Bronchial epithelial cell (primary cell): ENCODE results near the gene CST11. TPM values are rescaled to one million over a fixed set of nuclear protein-coding genes. Genes with fewer than 3 reads are reported as not detected.
"Not testable (repeated sequence)": the region's sequence is repeated elsewhere in the genome, so short reads cannot be mapped to it uniquely, and the experiment has no call there.

Experiments used
- DNase-seq: peaks from one replicate; pipeline ENCODE4 v3.0.0-alpha.2; 2010; ENCODE audit warnings: low read depth
- FAIRE-seq: peaks from 2 replicates; lab custom pipeline; 2011; peaks lifted over from hg19 to GRCh38; lab: Jason Lieb, UNC
- H3K27me3 ChIP-seq: 2 replicates; pipeline ENCODE4 v1.5.1; 2011; ENCODE audit warnings: low read length; ENCODE audit not compliant: control insufficient read depth, insufficient read depth
- H3K36me3 ChIP-seq: 2 replicates; pipeline ENCODE4 v1.5.1; 2011; ENCODE audit warnings: low read length; ENCODE audit not compliant: control insufficient read depth, insufficient read depth
- H3K4me3 ChIP-seq: 2 replicates; pipeline ENCODE4 v1.5.1; 2011; ENCODE audit warnings: mild to moderate bottlenecking, low read depth, low read length, control low read depth
- total RNA-seq: library from RNA; depleted of rRNA; stranded (reverse); fragments of >200 nt; gene quantifications from 2 replicates; pipeline ENCODE4 v1.2.1, GENCODE V29; 2014
- TF ChIP-seq, protein P1 (sequence below): IDR thresholded peaks from 2 replicates; pipeline ENCODE4 v1.5.1; 2011; ENCODE audit warnings: mild to moderate bottlenecking, moderate library complexity, low read length, control low read depth, inconsistent platforms; ENCODE audit not compliant: insufficient read depth, severe bottlenecking

CST11 gene
- total RNA-seq, 1 donor from 2014 or later: not detected

DNA sequence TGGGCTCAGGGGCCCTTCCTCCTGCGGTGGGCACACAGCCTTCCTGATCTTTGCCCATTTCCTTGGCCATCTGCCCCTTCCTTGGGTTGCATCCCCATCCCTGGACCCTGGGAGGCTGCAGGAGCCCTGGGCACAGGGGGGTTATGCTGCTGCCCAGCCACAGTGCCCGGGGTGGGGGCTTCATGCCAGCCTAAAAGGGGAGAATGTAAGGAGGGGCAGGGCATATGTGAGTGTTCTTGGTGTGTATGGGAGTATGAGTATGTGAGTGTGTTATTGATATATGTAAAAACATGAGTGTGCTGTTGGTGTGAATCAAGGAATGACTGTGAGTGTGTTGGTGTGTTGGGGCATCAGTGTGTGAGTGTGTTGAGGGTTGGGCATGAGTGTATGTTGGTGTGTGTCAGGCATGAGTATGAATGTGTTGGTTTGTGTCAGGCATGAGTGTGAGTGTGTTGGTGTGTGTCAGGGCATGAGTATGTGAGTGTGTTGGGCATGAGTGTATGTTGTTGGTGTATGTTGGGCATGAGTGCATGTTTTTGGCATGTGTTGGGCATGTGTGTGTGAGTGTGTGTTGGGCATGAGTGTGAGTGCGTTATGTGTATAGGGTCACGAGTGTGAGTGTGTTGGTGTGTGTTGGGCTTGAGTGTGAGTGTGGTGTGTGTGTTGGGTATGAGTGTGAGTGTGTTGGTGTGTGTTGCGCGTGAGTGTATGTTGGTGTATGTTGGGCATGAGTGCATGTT is 23.5 kb upstream of the CST11 start:
- TF ChIP-seq, protein P1, sequence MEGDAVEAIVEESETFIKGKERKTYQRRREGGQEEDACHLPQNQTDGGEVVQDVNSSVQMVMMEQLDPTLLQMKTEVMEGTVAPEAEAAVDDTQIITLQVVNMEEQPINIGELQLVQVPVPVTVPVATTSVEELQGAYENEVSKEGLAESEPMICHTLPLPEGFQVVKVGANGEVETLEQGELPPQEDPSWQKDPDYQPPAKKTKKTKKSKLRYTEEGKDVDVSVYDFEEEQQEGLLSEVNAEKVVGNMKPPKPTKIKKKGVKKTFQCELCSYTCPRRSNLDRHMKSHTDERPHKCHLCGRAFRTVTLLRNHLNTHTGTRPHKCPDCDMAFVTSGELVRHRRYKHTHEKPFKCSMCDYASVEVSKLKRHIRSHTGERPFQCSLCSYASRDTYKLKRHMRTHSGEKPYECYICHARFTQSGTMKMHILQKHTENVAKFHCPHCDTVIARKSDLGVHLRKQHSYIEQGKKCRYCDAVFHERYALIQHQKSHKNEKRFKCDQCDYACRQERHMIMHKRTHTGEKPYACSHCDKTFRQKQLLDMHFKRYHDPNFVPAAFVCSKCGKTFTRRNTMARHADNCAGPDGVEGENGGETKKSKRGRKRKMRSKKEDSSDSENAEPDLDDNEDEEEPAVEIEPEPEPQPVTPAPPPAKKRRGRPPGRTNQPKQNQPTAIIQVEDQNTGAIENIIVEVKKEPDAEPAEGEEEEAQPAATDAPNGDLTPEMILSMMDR: no peak
- DNase-seq (no peak), FAIRE-seq (no peak)
- no peak overlapping the region for H3K4me3 ChIP-seq
- no peaks in the 10 kb centered on the region for H3K27me3 ChIP-seq
- H3K36me3 ChIP-seq: no peaks in the 10 kb centered on the region

DNA sequence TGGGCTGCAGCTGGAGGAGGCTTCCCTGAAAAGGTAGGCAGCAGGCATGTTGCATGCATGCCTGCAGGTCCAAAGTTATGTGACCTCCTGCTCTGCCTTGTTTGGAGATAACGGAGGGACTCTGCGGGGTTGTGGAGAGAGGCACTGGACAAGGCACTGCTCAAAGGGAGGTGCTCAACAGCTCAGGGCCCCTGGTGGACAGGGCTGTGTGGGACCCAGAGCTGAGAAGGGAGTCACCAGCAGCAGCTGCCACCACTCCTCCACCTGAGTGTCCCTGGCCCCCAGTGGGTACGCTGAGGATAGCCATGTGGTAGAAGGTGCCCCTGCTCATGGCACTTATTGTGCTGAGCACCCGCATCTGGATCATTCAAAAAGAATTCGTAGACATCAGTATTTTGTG is 22.7 kb upstream of the CST11 start:
- H3K4me3 ChIP-seq: no peak overlapping the region
- FAIRE-seq (no peak), DNase-seq (no peak)
- H3K27me3 ChIP-seq: no peaks in the 10 kb centered on the region
- no peaks in the 10 kb centered on the region for H3K36me3 ChIP-seq
- TF ChIP-seq, protein P1: no peak

DNA sequence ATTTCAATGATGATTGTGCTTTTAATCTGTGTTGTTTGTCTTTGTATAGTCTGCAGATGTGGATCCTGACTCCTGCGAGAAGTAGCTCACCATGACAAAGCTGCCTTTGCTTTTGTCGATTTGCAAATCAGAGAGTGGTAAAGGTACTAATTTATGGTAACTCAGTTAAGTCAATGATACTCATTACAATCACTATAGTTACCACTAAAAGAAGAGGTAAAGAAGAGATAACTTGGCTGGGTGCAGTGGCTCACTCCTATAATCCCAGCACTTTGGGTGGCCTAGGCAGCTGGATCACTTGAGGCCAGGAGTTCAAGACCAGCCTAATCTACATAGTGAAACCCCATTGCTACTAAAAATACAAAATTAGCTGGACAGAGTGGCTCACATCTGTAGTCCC is 20.6 kb upstream of the CST11 start:
- not testable (repeated sequence) for H3K4me3 ChIP-seq, FAIRE-seq, H3K36me3 ChIP-seq, DNase-seq, H3K27me3 ChIP-seq

DNA sequence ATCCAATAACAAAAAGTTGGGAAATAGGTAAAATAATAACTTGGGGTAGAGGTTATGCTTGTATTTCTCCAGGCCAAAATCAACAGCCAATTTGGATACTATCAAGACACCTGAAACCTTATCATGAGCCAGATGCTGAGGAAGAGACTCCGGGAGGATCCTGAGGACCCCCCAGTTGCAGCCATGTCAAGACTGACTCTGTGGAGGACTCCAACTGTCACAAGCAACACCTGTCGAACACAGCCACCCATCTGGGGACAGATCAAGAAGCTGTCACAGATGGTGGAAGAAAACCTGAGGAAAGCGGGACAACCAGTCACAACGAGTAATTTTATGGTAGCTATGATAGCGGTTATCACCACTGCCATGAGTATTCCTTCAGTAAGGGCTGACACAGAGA is 19.6 kb upstream of the CST11 start:
- H3K4me3 ChIP-seq, H3K36me3 ChIP-seq, DNase-seq, FAIRE-seq, H3K27me3 ChIP-seq: not testable (repeated sequence)

DNA sequence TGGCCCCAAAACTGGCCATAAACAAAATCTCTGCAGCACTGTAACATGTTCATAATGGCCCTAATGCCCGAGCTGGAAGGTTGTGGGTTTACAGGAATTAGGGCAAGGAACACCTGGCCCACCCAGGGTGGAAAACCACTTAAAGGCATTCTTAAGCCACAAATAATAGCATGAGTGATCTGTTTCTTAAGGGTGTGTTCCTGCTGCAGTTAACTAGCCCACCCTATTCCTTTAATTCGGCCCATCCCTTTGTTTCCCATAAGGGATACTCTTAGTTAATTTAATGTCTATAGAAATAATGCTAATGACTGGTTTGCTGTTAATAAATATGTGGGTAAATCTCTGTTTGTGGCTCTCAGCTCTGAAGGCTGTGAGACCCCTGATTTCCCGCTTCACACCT is 14.3 kb upstream of the CST11 start:
- DNase-seq, H3K27me3 ChIP-seq, FAIRE-seq, H3K4me3 ChIP-seq, H3K36me3 ChIP-seq: not testable (repeated sequence)

DNA sequence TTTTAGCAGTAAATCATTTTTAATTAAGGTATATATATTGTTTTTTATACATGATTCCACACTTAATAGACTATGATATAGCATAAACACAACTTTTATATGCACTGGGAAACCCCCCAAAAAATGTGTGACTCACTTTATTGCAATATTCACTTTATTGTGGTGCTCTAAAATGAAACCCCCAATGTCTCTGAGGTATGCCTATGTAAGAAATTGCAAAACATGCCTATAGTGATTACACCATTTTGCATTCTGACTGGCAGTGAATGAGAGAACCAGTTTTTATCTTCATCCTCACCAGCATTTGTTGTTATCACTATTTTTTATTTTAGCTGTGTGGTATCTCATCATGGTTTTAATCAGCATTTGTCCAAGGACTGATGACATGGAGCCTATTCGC is 8.5 kb upstream of the CST11 start:
- H3K36me3 ChIP-seq: no peaks in the 10 kb centered on the region
- DNase-seq: no peak
- TF ChIP-seq, protein P1: no peak
- no peak for FAIRE-seq
- H3K27me3 ChIP-seq: no peaks in the 10 kb centered on the region
- no peak overlapping the region for H3K4me3 ChIP-seq

DNA sequence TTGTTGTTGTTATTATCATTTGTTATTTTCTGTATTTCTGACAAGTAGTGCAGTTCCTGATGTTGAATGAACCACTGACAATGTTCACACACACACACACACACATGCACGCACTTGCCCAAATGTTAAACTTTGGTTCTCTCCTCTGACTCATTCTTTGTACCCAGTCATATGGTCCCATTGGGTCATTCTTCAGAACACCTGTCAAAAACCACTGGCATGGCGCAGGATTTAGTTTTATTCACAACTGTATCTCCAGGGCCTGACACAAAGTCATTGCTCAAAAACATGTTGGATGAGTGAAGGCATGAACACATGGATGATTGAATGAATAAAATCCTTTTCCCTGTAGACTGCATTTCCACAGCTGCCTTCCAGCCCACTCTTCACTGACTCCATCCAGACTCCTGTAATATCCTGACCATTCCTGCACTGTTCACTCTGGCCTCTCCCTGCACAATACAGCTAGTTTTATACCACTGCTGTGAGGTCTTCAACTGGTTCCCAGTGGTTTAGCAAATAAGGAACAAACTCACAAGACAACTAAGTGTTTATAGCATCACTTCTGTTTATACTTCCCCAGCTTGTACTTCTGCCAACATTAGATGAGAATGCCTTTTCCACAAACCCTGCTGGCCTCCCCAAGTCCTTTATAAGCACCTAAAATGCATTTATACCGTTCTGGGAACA is 6.9 kb upstream of the CST11 start:
- TF ChIP-seq, protein P1: no peak
- DNase-seq (peak; percentile 28), FAIRE-seq (no peak)
- H3K4me3 ChIP-seq: no peak overlapping the region
- H3K36me3 ChIP-seq: no peaks in the 10 kb centered on the region
- no peaks in the 10 kb centered on the region for H3K27me3 ChIP-seq
